Esophagus muscularis mucosa (tissue), 4 donors: ENCODE measurements around the gene CYB561. TPM values are rescaled to one million over a fixed set of nuclear protein-coding genes. Genes with fewer than 3 reads are reported as not detected.

Experiments
- DNase-seq: peaks from one replicate; pipeline ENCODE4 v3.0.0-alpha.2; 2017; ENCODE audit errors: extremely low spot score
- H3K27ac ChIP-seq, 4 donors: fragments of 200-600 bp; sonication (generic); replicated peaks in 1 of 4; 1 replicate in 3 of 4; 2 replicates in 1 of 4; pipeline ENCODE4 v1.5.1; 2016 to 2019; ENCODE audit warnings: mild to moderate bottlenecking in 1 of 4
- H3K27me3 ChIP-seq, 4 donors: fragments of 200-600 bp; sonication (generic); one replicate each; pipeline versions ENCODE4 v1.5.1 to v1.6.0; 2016 to 2019
- H3K36me3 ChIP-seq, 4 donors: fragments of 200-600 bp; sonication (generic); one replicate each; pipeline ENCODE4 v1.5.1; 2016 to 2019
- H3K4me1 ChIP-seq, 4 donors: fragments of 200-600 bp; sonication (generic); one replicate each; pipeline ENCODE4 v1.5.1; 2016 to 2019
- H3K4me3 ChIP-seq, 4 donors: fragments of 200-600 bp; sonication (generic); 1 replicate in 2 of 4; 2 replicates in 2 of 4; pipeline ENCODE4 v1.5.1; 2016 to 2019; ENCODE audit warnings: mild to moderate bottlenecking in 4 of 4, moderate library complexity in 1 of 4
- H3K9me3 ChIP-seq, 4 donors: fragments of 200-600 bp; sonication (generic); 1 replicate in 3 of 4; 2 replicates in 1 of 4; pipeline ENCODE4 v1.5.1; 2016 to 2019
- EP300 ChIP-seq: sonication (generic); formaldehyde crosslinking; IDR thresholded peaks from one replicate; pipeline ENCODE4 v1.6.1; 2017; ENCODE audit warnings: antibody characterized with exemption
- POLR2A ChIP-seq: fragments of 450-650 bp; IDR thresholded peaks from one replicate; pipeline ENCODE4 v1.6.1; 2017; ENCODE audit warnings: antibody characterized with exemption, moderate library complexity, mild to moderate bottlenecking, low read depth
- POLR2AphosphoS5 ChIP-seq, 2 donors: sonication (generic); formaldehyde crosslinking; IDR thresholded peaks; one replicate each; pipeline ENCODE4 v1.6.1; 2017; ENCODE audit warnings: antibody characterized with exemption in 2 of 2
- WGBS: methylation state at CpG from one replicate; pipeline ENCODE4 v1.1.5; 2018; 5-methylcytosine and 5-hydroxymethylcytosine counted together
- intact Hi-C: fragments of 100-400 bp; cut with DNase I; formaldehyde crosslinking; loops from one replicate; pipeline ENCODE4 v1.15.1; 2023
- total RNA-seq, 4 donors: library from RNA; depleted of rRNA; stranded (reverse); fragments of >200 nt; gene quantifications; one replicate each; pipeline versions ENCODE4 v1.1.0 to v1.2.1, GENCODE V29; 2016
- TF ChIP-seq, protein P1 (sequence below), 3 experiments: fragments of 200-600 bp in 2 of 3; fragments of 450-650 bp in 1 of 3; sonication (generic) in 2 of 3; IDR thresholded peaks; one replicate each; pipeline ENCODE4 v1.5.1; 2017 to 2019; ENCODE audit warnings: antibody characterized with exemption in 3 of 3, mild to moderate bottlenecking in 2 of 3, moderate library complexity in 1 of 3

CYB561 gene
- total RNA-seq, 4 donors from 2014 or later: 8.8 to 17.0 (median 13.2) TPM

DNA sequence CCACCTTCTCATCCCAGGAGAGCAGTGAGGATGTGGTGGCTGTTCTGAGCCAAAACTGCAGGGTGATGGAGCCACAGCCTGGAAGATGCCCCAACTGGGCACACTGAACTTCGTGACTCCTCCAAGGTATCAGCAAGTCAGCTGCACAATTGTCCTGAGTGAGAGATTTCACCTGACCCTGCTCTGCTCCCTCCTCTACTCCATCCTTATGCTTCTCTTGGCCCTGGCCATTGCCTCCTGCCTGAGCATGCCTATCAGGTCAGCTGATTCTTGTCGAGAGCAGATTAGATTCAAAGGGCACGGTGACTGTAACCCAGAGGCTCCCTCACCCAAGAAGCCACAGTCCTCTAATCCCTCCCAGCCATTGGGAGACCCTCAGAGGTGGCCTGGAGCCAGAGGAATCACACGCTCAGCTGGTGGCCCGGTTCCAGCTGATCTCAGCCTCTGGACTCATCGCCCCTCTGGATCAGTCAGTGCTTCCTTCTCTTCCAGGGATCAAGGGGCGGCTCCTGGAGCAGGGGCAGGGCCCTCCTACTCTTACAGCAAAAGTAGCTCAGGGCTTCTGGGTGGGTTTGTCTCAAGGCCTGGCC, 7.0 kb upstream of the CYB561 start:
- 69% methylated on average over 6 of the region's 7 CpGs for WGBS
- intact Hi-C loops: no loop called here
- no peak for TF ChIP-seq POLR2AphosphoS5 (IDR thresholded peaks at IDR 0.05)

DNA sequence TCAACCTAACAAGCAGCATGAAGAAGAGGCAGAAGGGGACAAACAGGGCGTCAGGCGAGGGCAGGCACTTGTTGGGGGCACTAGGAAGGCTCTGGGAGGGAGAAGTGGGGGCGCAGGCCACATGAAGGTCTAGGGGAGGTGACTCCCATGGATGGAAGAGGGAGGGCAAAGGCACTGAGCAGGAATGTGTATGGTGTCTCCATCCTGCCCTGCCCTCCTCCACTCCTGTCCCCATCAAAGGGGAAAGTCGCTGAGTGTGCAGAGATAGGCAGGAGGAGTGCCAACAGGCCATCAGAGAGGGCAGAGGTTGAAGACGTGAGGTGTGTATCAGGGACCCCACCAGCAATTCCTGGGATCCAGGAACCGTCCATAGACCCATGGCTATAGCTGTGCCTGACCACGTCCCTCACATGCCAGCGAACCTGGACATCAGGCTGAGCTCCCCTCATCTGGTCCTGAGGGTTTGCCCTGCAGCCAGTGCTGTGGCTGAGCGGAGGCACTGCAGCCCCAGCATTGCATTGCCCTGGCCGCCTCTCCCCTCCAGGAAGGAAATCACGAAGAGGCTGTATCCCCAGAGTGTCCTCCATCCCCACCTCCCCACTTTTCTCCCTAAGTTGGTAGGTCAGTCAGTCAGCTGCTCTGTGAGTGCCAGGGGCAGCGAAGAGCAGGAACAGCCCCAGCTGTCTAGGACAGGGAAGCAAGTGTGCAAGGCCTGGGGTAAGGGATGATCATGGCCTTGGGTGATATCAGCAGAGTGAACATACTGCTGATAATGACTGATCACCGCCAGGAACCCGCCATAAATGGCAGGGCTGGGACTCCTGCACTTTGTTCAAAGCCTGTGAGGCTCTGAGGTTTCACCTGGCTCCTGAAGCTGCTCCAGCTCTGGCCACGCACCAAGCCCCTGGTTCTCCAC, 6.2 kb upstream of the CYB561 start:
- TF ChIP-seq, protein P1, sequence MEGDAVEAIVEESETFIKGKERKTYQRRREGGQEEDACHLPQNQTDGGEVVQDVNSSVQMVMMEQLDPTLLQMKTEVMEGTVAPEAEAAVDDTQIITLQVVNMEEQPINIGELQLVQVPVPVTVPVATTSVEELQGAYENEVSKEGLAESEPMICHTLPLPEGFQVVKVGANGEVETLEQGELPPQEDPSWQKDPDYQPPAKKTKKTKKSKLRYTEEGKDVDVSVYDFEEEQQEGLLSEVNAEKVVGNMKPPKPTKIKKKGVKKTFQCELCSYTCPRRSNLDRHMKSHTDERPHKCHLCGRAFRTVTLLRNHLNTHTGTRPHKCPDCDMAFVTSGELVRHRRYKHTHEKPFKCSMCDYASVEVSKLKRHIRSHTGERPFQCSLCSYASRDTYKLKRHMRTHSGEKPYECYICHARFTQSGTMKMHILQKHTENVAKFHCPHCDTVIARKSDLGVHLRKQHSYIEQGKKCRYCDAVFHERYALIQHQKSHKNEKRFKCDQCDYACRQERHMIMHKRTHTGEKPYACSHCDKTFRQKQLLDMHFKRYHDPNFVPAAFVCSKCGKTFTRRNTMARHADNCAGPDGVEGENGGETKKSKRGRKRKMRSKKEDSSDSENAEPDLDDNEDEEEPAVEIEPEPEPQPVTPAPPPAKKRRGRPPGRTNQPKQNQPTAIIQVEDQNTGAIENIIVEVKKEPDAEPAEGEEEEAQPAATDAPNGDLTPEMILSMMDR (IDR thresholded peaks at IDR 0.05): no peak
- TF ChIP-seq POLR2A (no peak), POLR2AphosphoS5 (IDR thresholded peaks at IDR 0.05) (no peak), EP300 (no peak)
- Histone ChIP-seq H3K27me3 (peaks cover 0 to 11% (median 0%) of the 10 kb centered on the region in 4 donors), H3K36me3 (no peaks in the 10 kb centered on the region), H3K27ac (no peak overlapping the region), H3K4me1 (peaks cover 9 to 19% (median 14%) of the 10 kb centered on the region in 4 donors), H3K9me3 (no peaks in the 10 kb centered on the region), H3K4me3 (no peak overlapping the region)
- intact Hi-C loops: no loop called here
- DNase-seq: no peak
- WGBS: 91% methylated on average over 14 of the region's 15 CpGs

More for the DNA sequence above, 7.0 kb upstream of the CYB561 start:
- Histone ChIP-seq H3K4me1 (peaks cover 2 to 11% (median 6%) of the 10 kb centered on the region in 4 donors), H3K27me3 (peaks cover 0 to 15% (median 0%) of the 10 kb centered on the region in 4 donors), H3K27ac (no peak overlapping the region), H3K4me3 (no peak overlapping the region), H3K9me3 (no peaks in the 10 kb centered on the region), H3K36me3 (no peaks in the 10 kb centered on the region)
- no peak for DNase-seq

DNA sequence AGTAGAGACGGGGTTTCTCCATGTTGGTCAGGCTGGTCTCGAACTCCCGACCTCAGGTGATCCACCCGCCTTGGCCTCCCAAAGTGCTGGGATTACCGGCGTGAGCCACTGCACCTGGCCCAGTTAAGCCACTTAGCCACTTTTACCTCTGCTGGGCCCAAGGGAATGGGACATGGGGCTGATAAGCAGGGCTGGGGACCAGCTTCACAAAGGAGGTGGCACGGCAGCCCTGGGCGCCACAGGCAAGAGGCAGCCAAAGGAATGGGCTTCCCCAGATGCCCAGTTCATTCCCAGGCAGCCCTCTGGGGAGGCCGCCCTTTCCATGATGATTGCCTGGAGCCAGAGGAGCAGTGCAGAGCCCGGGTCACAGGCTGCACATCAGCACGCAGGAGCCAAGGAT, 5.0 kb upstream of the CYB561 start:
- Histone ChIP-seq H3K36me3 (no peaks in the 10 kb centered on the region), H3K4me1 (peaks cover 21 to 30% (median 25%) of the 10 kb centered on the region in 4 donors), H3K4me3 (no peak overlapping the region), H3K27me3 (peaks cover 0 to 11% (median 0%) of the 10 kb centered on the region in 4 donors), H3K27ac (no peak overlapping the region), H3K9me3 (no peaks in the 10 kb centered on the region)
- TF ChIP-seq POLR2AphosphoS5 (IDR thresholded peaks at IDR 0.05): no peak
- 92% methylated on average over 10 of the region's 11 CpGs for WGBS
- DNase-seq: no peak
- intact Hi-C loops: no loop called here

DNA sequence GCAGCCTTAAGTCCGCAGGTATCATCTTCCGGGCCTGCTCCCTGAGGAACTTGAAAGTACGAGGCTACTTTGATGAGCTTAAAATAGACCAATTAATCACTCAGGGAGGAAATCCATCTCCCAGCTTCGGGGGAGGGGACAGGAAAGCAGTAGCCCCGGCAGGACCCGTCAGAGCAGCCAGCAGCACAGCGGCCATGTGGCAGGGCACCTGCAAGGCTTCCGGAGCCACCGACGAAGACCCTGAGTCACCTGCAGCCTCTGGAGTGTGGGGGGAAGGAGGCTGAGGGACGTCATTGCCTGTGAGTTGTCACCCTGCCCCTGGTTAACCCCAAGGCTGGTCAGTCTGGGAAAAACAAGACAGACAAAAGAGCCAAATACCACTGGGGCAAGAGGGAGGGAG, 4.4 kb upstream of the CYB561 start:
- DNase-seq: no peak
- 26% methylated on average over 5 of the region's 11 CpGs for WGBS

DNA sequence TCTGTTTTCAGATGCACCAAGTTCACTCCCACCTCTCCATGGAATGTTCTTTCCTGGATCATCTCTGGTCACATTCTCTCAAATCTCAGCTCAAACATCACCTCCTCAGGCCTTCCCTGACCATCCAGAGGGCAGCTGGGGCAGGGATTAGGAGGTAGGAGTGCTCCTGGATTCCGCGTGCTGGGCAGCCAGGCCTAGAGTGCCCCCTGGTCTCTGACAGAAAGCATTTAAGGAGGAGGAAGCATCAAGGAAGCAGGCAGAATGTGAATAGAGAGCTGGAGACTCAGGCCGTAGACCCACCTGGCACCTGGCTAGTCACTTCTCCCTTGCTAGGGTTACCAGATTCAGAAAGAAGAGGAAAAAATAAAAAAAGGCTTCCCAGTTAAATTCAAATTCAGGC, 2.5 kb upstream of the CYB561 start:
- intact Hi-C loops: loop anchor here (5.0 kb wide), 1 partner anchor 99 kb away; no protein-coding TSS in a partner anchor

More for the DNA sequence above, 4.4 kb upstream of the CYB561 start:
- intact Hi-C loops: no loop called here
- H3K36me3 ChIP-seq: no peaks in the 10 kb centered on the region
- H3K4me1 ChIP-seq: peaks cover 25 to 36% (median 29%) of the 10 kb centered on the region in 4 donors
- no peak overlapping the region for H3K27ac ChIP-seq
- H3K4me3 ChIP-seq: no peak overlapping the region
- TF ChIP-seq EP300 (no peak), POLR2AphosphoS5 (IDR thresholded peaks at IDR 0.05) (peak; percentile 16 to 42)
- no peaks in the 10 kb centered on the region for H3K9me3 ChIP-seq
- peaks cover 0 to 11% (median 0%) of the 10 kb centered on the region in 4 donors for H3K27me3 ChIP-seq

More for the DNA sequence above, 2.5 kb upstream of the CYB561 start:
- TF ChIP-seq, protein P1 (IDR thresholded peaks at IDR 0.05): no peak
- TF ChIP-seq EP300 (no peak), POLR2A (no peak), POLR2AphosphoS5 (IDR thresholded peaks at IDR 0.05) (no peak)
- peaks cover 33 to 43% (median 35%) of the 10 kb centered on the region in 4 donors for H3K4me1 ChIP-seq
- WGBS: 86% methylated on average over 3 of the region's 3 CpGs
- no peaks in the 10 kb centered on the region for H3K9me3 ChIP-seq
- no peaks in the 10 kb centered on the region for H3K36me3 ChIP-seq
- H3K27ac ChIP-seq: no peak overlapping the region
- H3K27me3 ChIP-seq: peaks cover 0 to 11% (median 0%) of the 10 kb centered on the region in 4 donors
- no peak overlapping the region for H3K4me3 ChIP-seq
- no peak for DNase-seq
